GM18498 (cell line): ENCODE measurements around the gene PPTC7.
"Not testable (repeated sequence)": the region's sequence is repeated elsewhere in the genome, so short reads cannot be mapped to it uniquely, and the experiment has no call there.

Experiments
- ATAC-seq: cut with Tn5 transposase; IDR thresholded peaks from one replicate; pipeline ENCODE4 v1.9.1; 2021; ENCODE audit warnings: mild to moderate bottlenecking, moderate library complexity; ENCODE audit not compliant: unreplicated experiment

PPTC7 gene, protein sequence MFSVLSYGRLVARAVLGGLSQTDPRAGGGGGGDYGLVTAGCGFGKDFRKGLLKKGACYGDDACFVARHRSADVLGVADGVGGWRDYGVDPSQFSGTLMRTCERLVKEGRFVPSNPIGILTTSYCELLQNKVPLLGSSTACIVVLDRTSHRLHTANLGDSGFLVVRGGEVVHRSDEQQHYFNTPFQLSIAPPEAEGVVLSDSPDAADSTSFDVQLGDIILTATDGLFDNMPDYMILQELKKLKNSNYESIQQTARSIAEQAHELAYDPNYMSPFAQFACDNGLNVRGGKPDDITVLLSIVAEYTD

DNA sequence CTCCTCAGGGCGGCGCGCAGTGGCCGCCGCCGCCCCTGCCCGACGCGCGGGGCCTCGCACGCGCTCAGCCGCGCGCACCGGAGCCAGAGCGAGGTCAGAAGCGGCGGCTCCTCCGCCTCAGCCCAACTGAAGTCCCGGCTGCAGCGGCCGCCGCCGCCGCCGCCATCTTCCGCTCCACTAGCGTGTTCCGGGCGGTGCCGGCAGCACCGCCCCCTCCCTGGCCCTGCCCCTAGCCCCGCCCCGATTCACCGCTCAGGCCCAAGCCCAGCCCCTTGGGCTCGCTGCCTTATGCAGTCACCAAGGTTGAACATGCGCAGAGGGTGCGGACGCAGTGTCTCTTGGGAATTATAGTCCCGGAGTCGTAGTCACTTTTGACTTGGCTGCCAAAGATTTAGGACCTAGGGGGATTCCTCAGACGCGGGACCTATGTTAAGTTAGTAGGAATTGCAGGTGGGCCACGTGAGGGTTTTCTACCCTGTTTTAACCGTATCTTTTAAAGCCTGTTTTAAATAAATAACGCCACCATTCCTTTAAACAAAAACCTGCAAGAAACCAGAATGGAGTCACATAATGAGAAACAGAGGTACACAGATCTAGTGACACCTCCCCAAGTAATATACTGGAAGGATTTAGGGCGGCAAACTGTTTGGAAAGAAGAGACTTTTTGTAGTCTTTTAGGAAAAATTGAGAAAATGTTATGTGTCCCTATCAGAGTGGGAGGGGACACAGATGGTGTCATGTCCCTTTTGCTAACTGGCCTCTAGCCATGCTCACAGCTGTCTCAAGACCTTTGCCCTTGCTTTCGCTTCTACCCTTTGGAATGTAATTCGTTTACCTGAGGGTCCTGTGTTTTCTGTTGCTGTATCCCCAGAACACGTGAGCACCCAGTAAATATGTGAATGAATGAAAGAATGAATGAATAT lies at the start of gene PPTC7:
PPTC7 (minus strand) TSS at position 182 of the 923 bp plus-strand sequence. CDS start 287 bp downstream, outside the sequence.
- peak; percentile 90 for ATAC-seq

DNA sequence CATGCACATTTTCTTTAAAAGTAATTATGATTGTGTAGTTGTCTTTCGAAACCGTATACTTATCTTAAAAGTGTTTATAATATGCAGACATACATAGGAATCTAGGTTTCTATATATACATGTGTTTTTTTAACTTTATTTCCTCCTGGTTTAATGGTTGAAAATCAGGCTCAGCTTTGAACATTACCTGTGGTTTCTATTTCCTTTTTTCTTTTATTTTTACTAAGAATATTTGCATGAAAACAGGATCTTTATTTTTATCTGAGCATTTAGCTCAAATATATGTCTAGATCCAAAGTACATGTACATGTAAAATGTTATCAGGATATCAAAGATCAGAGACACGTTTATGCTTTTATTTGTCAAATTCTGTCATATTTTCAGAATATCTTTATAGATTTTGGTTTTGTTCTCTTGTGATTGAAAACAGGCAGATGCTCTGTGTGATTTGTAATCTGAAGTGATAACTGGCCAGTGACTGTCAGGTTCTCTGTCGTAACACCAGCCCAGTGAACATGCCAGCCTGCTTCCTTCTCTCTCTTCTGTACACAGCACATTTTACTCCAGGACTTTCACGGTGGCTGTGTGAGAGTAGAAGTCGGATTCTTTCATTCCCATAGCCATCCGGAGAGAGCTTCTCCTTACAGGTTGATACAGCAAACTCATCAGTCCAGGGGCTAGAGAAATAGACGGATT lies 44.5 kb upstream of the PPTC7 start:
- peak; percentile 45 for ATAC-seq

DNA sequence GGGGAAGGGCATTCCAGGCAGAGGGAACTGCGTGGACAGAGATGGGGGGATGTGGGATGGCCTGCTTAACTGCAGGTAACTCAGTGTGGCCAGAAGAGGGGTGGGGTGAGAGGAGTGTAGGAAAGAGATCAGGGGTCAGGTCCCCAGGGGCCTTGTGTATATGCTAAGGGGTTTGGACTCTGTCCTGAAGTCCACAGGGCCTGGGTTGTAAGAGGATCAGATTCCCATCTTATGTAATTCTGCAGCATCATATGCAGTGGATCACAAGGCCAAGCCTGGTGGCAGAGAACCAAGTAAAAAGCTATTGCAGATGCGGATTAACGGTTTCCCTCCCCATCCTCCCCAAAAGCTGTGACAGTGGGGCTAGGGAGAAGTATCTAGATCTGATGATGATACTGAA lies 39.5 kb upstream of the PPTC7 start:
- no peak for ATAC-seq

DNA sequence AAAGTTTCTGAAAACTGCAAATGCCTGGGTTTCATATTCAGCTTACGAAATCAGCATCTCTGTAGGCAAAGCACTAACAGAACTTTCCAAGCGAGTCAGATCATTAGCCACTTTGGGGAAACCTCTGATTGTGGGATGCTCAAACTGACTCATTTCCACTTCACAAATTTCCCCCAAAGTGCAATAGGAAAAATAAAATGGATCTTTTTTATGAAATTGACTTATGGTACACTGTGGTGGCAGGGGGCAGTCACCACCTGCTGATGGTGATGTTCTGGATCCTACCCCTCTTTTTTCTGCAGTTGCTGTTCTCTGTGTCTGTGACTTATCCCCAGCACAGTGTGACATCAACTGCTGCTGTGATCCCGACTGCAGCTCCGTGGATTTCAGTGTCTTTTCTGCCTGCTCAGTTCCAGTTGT lies 36.4 kb upstream of the PPTC7 start:
- ATAC-seq: peak; percentile 56

DNA sequence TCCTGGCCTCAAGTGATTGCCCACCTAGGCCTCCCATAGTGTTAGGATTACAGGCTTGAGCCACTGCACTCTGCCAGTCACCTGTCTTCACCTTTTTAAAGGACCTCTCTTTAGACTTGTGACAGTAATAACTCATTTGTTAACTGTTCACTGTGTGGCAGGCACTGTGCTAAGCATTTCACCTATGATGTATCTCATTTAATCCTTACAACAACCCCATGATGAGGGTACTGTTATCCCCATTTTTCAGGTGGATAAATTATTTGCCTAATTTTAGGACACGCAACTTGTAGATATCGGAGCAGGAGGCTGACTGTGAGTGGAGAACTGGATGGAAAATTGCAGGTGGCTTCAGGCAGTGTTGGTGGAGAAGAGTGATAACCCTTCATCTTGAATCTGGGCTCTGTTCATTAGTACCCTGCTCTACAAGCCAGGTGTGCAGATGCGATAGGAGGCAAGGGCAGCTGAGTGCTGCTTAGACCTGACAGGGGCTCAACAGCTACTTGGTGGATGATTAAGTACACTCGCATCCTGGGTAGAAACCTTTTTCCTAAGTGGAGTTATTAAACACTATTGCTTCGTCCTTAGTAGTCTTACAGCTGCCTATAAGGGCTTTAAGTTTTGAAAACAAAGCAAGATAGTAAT lies 33.5 kb upstream of the PPTC7 start:
- ATAC-seq: no peak

DNA sequence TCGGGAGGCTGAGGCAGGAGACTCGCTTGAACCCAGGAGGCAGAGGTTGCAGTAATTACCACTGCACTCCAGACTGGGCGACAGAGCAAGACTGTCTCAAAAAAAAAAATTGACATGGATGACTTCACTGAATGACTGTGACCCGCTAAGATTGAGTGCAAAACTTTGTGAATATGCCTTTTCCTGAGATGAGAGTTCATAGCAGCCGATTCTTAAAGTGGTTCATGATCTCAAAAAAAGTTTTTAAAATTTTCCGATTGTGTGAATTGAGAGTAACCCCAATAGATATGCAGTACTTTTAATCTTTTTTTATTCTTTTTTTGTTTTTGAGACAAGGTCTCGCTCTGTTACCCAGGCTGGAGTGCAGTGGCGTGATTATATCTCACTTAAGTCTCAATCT lies 32.1 kb upstream of the PPTC7 start:
- ATAC-seq: no peak

DNA sequence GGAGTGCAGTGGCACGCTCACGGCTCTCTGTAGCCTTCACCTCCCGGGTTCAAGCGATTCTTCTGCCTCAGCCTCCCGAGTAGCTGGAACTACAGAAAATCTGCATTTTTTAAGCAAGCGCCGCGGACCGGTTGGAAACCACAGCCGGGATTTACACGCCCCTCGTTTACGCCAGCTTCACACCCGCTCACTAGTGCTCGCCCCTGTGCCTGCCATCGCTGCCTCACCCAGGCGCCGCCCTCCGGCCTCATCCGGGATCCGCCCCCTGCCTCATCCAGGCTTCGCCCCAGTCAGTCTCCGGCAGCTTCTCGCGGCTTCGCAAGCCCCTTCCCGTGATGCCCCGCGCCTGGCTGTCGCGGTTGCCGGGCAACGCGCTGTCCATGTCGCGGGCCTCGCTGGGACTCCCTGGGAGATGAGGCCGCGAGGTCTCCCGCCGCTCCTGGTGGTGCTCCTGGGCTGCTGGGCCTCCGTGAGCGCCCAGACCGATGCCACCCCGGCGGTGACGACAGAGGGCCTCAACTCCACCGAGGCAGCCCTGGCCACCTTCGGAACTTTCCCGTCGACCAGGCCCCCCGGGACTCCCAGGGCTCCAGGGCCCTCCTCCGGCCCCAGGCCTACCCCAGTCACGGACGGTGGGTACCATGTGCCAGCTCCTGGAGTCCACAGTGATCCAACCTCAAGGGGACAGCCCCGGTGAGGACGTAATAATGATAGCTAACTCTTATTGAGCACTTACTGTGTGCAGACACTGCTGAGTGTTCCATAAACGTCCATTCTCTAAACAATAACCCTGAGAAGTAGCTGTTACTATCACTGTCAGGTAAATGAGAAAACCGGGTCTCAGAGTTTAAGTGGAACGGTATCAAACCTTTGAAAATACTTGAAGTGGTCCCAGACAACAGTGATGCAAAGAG lies 30.9 kb upstream of the PPTC7 start, which contains the start of gene TCTN1:
TCTN1 (plus strand) TSS at position 359 of the 914 bp plus-strand sequence; CDS start at position 413, 54 bp downstream.
- peak; percentile 96 for ATAC-seq

DNA sequence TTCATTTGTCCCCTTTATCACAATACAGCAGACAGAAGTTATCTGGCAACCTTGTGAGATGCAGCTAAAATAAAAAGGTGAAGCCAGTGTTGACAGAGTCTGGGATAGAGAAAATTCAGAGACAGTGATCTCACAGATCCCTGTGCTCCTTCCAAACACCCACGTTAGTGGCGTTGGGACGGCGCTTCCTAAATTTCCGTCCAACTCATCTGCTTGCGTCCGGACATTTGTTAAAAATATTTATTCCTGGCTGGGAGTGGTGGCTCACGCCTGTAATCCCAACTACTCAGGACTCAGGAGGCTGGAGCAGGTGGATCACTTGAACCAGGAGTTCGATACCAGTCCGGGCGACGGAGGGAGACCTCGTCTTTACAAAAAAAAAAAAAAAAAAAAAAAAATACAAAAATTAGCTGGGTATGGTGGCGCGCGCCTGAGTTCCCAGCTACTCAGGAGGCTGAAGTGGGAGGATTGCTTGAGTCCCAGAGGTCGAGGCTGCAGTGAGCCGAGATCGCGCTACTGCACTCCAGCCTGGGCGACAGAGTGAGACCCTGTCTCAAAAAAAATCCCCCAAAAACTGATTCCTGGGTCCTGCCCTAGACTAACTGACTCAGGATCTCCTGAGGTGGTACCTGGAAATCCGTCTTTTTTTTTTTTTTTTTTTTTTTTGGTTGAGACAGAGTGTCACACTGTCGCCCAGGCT lies 30.1 kb upstream of the PPTC7 start:
- no peak for ATAC-seq

DNA sequence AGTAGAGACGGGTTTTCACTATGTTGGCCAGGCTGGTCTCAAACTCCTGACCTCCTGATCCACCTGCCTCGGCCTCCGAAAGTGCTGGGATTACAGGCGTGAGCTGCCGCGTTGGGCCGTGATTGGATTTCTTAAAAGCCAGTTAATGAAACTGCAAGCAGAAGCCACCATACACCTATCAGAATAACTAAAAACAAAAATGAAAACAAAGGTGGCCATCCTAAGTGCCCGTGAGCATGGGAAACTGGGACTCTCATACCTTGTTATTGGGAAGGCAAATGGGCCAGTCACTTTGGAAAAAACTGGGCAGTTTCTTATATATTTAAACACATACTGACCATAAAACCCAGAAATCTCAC lies 23.1 kb upstream of the PPTC7 start:
- no peak for ATAC-seq

DNA sequence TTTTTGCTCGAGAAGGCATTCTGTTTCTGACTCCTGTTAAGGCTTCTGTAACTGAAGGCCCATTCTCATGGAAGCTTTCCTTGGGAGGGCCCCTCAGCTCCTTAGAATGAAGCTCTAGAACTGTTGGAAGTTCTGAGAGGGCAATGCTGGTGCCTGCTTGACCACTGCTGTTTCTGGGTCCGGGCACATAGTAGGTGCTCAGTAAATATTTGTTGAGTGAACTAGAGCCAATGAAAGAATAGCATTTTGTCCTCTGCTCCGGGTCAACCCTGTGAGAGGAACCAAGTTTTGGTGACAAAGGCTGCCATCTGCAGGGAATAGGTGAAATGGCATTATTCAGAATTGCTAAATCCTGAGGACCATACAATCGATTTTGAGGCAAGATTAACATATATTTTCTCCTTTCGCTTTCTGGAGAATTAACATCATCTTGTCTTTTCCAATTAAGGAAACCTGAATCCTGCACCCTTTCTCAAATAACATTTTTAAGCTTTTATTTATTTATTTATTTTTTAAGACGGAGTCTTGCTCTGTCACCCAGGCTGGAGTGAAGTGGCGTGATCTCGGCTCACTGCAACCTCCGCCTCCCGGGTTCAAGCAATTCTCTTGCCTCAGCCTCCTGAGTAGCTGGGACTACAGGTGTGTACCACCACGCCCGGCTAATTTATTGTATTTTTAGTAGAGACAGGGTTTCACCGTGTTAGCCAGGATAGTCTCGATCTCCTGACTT lies 19.1 kb upstream of the PPTC7 start:
- ATAC-seq: not testable (repeated sequence)

DNA sequence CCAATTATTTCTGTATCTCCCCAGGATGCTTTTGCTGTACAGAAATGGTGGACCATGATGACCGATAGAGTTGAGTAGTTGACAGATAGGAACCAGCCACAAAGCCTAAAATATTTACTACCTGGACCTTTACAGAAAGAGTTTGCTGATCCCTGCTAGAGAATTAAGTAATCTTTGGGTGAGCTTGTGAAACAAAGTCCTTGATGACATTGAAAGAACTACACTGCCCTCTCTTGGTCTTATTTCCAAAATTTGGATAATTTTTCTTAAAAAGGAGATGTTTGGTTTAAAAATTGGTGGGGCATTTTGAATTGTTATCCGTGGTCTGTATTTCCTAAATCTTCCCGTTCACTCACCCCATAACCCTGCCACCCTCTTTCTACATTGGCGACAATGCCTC lies 17.1 kb upstream of the PPTC7 start:
- no peak for ATAC-seq

DNA sequence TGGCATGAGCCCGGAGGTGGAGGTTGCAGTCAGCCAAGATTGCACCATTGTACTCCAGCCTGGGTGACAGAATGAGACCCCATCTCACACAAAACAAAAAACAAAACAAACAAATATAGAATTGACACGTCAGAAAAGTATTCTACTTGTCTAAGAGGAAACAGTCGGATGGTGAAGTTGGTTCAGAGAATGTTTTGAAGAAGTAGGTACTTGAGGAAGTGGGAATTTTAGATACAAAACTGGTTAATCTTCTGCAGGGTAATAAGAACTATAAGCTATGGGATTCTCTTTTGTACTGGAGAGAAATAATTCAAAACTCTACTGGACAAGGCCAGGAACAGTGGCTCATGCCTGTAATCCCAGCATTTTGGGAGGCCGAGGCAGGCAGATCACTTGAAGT lies 16.2 kb upstream of the PPTC7 start:
- ATAC-seq: no peak

DNA sequence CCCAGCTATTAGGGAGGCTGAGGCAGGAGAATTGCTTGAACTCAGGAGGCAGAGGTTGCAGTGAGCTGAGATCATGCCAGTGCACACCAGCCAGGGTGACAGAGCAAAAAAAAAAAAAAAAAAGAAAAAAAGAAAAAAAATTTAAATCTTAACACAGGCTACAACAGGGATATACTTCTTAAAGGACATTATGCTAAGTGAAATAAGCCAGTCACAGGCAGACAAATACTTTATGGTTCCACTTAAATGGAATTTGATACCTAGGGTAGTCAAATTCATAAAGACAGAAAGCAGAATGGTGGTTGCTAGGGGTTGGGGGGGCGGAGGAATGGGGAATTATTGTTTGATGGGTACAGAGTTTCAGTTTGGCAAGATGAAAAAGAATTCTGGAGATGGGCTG lies 14.8 kb upstream of the PPTC7 start:
- no peak for ATAC-seq

DNA sequence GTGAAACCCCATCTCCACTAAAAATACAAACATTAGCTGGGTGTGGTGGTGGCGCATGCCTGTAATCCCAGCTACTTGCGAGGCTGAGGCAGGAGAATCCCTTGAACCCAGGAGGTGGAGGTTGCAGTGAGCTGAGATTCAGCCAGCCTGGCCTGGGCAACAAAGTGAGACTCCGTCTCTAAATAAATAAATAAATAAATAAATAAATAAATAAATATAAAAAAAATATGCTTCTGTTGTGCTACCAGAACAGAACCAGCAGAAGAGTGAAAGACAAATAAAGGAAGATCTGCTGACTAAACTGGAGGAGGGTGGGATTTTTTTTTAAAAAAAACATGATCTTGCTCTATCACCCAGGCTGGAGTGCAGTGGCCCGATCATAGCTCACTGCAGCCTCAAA lies 9.8 kb upstream of the PPTC7 start:
- ATAC-seq: not testable (repeated sequence)

DNA sequence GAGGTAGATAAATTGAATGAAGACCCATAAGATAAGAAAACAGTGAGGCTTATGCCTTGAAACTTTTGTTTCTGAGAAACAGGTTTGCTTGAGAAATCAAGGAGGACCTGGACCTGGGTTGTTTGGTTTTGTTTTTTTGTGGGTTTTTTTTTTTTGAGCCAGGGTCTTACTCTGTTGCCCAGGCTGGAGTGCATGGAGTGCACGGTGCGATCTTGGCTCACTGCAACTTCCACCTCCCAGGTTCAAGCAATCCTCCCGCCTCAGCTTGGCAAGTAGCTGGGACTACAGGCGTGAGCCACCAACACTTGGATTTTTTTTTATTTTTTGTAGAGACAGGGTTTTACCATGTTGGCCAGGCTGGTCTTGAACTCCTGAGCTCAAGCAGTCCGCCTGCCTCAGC lies 9.0 kb upstream of the PPTC7 start:
- ATAC-seq: no peak

DNA sequence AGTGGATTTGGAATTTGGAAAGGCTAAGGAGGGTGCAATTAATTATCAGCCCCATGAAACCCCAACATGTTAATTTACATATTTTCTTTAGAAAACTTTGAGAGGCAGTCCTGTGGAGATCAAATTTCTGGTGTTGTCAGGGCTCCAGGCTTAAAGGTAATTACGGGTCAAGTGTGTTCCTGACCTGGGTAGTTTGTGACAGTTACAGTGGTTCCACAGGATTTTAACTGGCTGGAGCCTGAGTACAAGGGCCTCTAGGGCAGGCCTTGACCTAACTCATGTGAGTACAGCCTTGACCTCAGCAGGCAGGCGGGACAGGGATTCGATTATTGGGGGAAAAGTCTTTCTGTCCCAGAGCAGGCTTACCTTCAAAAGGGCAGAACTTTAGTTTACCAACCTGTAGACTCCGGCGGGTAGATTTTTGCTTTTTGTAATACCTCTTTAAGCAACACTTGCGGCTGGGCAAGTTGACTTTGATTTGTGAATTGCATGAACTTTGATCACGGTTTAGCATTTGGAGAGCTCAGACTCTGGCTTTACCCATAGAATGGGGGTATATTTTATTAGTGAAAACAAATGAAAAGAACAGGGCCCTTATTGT lies 8.4 kb upstream of the PPTC7 start:
- ATAC-seq: no peak

DNA sequence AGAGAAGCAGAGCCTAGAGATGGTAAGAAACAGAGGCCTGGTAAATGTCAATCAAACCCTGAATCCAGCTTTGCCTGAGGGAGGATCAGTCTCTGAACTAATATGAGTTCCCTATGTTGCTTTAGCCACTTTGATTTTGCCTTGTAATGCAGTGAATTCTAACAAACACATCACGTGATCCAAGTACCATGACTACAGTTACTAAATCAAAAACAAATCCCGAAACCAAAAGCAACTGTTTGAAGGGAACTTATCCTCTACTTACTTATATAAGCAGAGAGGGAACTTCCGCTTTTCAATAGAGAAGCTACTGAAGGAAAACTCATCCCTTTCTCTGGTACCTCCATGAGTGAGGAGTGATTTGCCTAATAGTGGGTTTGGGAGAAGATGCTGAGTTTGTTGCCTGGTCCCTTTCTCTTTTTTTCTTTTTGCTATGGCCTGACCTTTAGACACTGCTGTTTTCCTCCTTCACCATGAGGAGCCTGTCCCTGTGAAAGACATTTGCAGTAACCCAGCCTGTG lies 7.7 kb upstream of the PPTC7 start:
- ATAC-seq: peak; percentile 87

DNA sequence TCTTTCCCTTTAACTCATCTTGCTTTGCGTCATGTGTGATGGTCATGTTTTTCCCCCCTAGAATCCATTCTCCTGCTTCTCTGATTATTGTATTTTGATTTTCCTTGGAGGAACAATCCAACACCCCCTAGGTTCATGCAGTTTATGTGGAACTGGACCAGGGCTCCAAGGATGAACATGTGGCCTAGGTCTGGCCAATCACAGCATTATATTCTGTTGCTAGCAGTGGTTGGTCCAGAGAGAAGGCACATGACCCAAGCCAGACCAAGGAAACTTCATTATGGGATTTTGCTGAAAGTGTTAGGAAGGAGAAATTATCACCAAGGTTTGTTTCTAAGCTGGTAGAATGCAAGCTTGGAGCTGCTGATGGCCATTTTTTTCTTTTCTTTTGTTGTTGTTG lies 6.9 kb upstream of the PPTC7 start:
- ATAC-seq: no peak
